Choroid plexus epithelial cell (primary cell): ENCODE data around the gene CABCOCO1.

Experiments
- DNase-seq: peaks from one replicate; pipeline ENCODE4 v3.0.0-alpha.2; 2010; ENCODE audit warnings: low read depth
- H3K4me3 ChIP-seq: 2 replicates; pipeline ENCODE4 v1.5.1; 2011; ENCODE audit warnings: low read depth, mild to moderate bottlenecking, control low read depth, low read length, moderate library complexity
- TF ChIP-seq, protein P1 (sequence below): conservative IDR thresholded peaks from 2 replicates; pipeline ENCODE4 v1.5.1; 2011; ENCODE audit warnings: low read depth, mild to moderate bottlenecking, control low read depth, inconsistent platforms, low read length, moderate library complexity

The CABCOCO1 gene

GRCh38 chr10:61621605-61622051 lies 41.1 kb upstream of the CABCOCO1 start:
- TF ChIP-seq, protein P1, sequence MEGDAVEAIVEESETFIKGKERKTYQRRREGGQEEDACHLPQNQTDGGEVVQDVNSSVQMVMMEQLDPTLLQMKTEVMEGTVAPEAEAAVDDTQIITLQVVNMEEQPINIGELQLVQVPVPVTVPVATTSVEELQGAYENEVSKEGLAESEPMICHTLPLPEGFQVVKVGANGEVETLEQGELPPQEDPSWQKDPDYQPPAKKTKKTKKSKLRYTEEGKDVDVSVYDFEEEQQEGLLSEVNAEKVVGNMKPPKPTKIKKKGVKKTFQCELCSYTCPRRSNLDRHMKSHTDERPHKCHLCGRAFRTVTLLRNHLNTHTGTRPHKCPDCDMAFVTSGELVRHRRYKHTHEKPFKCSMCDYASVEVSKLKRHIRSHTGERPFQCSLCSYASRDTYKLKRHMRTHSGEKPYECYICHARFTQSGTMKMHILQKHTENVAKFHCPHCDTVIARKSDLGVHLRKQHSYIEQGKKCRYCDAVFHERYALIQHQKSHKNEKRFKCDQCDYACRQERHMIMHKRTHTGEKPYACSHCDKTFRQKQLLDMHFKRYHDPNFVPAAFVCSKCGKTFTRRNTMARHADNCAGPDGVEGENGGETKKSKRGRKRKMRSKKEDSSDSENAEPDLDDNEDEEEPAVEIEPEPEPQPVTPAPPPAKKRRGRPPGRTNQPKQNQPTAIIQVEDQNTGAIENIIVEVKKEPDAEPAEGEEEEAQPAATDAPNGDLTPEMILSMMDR = no peak
- peak; percentile 24 for DNase-seq
- H3K4me3 ChIP-seq = peak overlapping the region; percentile 37

DNA sequence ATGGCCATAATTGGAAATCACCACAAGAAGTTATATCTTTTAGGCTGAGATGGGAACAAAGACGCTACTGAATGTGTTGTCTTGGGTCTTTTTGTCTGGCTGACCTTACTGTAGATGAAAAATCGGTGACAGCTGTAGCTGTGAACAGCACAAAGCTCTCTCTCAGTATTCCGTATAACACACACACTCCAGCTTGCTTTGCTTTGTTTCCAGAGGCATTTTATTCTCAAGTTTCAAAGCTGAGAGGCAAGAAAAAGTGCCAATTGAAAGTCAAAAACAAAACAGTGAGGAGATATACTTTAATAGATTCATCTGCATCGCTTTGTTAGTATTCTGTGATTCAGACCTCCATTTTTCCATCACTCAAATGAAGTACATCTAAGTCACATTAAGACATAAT lies 39.6 kb upstream of the CABCOCO1 start:
- no peak overlapping the region for H3K4me3 ChIP-seq
- DNase-seq = peak; percentile 2
- TF ChIP-seq, protein P1 = no peak

- DNase-seq = no peak
- TF ChIP-seq, protein P1 = no peak
- no peak overlapping the region for H3K4me3 ChIP-seq
Measured at GRCh38 chr10:61626209-61626608, 36.5 kb upstream of the CABCOCO1 start.

DNA sequence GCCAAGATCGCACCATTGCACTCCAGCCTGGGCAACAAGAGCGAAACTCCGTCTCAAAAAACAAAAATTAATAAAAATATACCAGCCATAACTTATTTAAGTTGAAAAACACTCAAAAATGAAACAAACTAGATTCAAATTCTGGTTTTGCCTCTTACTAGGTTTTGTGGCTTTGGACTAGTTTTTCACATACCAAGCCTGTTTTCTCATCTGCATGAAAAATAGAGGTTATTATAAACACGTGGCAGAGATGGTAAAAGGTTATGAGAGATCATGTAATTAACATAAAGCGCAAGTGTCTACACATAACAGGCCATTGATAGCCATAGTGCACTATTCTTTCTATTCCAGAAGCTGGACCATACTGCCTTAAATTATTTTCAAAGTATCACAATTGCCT lies 35.5 kb upstream of the CABCOCO1 start:
- TF ChIP-seq, protein P1 = no peak
- H3K4me3 ChIP-seq = no peak overlapping the region
- peak; percentile 42 for DNase-seq

GRCh38 chr10:61628151-61628874 lies 34.4 kb upstream of the CABCOCO1 start:
- H3K4me3 ChIP-seq = no peak overlapping the region
- peak; percentile 79 for DNase-seq
- TF ChIP-seq, protein P1 = no peak

DNA sequence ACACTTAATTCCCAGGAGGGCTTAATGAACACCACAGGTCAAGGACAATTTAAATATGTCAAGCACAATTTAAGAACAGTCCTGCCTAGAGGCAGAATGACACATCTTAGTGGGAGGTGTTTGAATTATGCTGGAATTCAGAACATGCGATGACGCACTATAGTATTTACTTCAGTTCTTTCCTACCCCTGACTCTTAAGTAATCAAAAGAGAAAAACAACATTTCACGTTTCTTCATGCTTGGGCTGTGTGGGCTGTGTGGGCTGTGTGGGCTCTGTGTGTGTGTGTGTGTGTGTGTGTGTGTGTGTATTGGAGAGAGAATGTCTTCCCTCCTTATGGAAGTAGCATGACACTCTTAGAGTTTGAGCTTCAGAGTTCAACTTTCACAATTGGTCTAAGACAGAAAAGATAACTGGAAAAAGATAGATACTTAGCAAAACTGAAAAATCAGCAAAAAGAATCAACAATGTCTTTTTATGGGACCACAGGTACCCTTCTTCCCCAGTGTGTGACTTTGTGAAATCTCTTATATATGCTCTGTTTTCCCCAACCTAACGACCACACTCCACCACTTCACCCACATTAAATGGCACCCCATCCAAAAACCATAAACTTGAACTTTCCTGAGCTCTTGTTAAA lies 33.7 kb upstream of the CABCOCO1 start:
- H3K4me3 ChIP-seq = no peak overlapping the region
- TF ChIP-seq, protein P1 = no peak
- peak; percentile 97 for DNase-seq
